Epithelial cell of esophagus (primary cell): Measurements from ENCODE around the gene DUS2.
"Not testable (repeated sequence)": the region's sequence is repeated elsewhere in the genome, so short reads cannot be mapped to it uniquely, and the experiment has no call there.

Source experiments
- DNase-seq: peaks from one replicate; pipeline ENCODE4 v3.0.0; 2010; ENCODE audit warnings: low read depth
- H3K4me3 ChIP-seq: 2 replicates; pipeline ENCODE4 v1.5.1; 2011; ENCODE audit warnings: mild to moderate bottlenecking, low read length, control low read depth
- TF ChIP-seq, protein P1 (sequence below): IDR thresholded peaks from 2 replicates; pipeline ENCODE4 v1.5.1; 2011; ENCODE audit warnings: low read depth, mild to moderate bottlenecking, low read length, control low read depth, inconsistent platforms; ENCODE audit not compliant: insufficient read depth; ENCODE audit errors: missing control alignments

The DUS2 gene

DNA sequence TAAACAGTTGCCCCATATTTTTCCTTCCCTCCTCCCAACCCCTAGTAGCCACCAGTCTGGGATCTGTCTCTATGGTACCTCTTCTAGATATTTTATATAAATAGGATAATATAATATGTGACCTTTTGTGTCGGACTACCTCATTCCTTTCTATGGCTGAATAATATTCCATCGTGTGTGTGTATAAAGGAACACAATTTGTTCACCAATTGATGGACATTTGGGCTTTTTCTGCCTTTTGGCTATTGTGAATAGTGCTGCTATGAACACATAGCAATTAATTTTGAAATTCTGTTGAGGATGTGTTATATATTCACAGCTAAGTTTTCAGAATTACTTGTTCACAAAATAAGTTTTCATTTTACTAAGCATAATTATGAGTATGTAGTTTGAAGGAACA is 64.6 kb downstream of the DUS2 start:
- TF ChIP-seq, protein P1, sequence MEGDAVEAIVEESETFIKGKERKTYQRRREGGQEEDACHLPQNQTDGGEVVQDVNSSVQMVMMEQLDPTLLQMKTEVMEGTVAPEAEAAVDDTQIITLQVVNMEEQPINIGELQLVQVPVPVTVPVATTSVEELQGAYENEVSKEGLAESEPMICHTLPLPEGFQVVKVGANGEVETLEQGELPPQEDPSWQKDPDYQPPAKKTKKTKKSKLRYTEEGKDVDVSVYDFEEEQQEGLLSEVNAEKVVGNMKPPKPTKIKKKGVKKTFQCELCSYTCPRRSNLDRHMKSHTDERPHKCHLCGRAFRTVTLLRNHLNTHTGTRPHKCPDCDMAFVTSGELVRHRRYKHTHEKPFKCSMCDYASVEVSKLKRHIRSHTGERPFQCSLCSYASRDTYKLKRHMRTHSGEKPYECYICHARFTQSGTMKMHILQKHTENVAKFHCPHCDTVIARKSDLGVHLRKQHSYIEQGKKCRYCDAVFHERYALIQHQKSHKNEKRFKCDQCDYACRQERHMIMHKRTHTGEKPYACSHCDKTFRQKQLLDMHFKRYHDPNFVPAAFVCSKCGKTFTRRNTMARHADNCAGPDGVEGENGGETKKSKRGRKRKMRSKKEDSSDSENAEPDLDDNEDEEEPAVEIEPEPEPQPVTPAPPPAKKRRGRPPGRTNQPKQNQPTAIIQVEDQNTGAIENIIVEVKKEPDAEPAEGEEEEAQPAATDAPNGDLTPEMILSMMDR: no peak
- DNase-seq: no peak
- H3K4me3 ChIP-seq: peak overlapping the region; percentile 7

DNA sequence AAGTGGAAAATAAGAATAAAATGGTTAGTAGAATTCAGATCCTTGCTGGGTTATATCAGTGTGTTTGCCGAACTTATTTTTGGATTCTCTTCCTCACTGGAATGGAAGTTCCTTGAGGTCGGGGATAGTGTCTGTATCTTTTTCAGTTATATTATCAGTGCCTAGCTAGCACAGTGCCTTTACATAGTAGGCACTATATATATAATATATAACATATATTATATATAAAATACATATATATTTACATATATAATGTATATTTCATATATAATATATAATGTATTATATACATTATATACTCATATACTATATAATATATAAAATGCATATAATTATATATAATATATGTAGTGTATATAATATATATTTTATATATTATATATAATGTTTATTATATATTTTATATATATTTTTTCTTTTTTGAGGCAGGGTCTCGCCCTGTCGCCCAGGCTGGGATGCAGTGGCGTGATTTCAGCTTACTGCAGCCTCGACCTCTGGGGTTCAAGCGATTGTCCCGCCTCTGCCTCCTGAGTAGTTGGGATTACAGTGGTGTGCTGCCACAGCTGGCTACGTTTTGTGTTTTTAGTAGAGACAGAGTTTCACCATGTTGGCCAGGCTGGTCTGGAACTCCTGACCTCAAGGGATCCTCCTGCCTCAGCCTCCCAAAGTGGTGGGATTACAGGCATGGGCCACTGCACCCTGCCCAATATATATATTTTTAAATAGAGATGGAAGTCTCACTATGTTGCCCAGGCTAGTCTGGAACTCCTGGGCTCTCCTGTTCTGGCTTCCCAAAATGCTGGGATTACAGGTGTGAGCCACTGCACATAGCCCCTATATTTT is 65.3 kb downstream of the DUS2 start:
- TF ChIP-seq, protein P1: no peak
- no peak for DNase-seq
- H3K4me3 ChIP-seq: no peak overlapping the region

DNA sequence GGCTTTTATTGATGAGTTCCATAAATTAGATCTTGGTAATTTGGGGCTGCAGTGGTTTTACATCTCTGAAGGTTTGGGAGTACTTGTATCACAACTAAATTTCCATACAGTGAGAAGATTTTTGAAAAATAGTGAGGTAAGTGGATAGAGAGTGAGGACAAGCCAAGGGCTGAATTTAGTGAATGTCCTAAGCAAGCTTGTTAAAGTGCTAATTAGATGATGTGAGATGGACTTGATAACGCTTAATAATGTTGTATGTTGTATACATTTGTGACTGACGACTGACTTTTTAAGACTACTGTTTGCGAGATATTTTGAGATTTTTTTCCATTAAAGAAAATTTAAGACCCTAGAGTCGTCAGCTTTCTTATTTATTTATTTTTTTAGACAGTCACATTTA is 66.0 kb downstream of the DUS2 start:
- no peak for DNase-seq
- no peak overlapping the region for H3K4me3 ChIP-seq
- TF ChIP-seq, protein P1: no peak

DNA sequence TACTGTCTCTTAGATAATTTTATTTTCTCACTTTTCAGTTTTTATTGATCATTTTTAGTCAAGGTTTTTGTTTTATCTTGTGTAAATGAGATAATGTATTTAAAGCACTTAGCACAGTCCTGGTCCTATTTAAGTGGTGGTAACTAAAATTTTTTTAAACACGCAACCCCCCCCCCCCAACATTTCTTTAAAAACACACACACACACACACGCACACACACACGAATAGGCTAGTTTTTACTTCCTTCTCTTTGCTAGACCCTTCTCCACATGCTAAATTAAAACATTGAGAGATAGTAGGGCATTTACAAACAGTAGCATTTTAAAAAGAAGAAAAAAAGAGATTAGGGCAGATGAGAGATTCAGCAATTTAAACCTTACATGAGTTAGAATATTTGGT is 67.0 kb downstream of the DUS2 start:
- DNase-seq: no peak
- TF ChIP-seq, protein P1: no peak
- no peak overlapping the region for H3K4me3 ChIP-seq

DNA sequence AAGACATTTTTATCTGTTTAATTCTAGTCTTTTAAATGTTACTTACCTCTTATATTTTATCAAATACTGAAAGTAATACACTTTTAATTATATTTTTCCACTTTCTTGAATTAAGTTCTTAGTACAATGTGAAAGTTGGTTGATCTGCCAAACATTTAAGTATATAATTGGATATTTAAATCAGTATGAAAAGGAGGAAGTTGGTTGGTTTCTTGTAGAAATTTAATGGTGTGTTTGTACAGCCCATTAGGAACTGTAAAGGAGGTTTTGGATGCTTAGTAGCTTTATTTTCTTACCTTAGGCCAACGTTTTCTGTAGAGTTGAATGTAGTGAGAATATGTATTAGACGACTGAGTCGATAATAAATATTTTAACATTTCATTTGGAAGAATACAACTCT is 67.4 kb downstream of the DUS2 start:
- DNase-seq: no peak
- TF ChIP-seq, protein P1: no peak
- no peak overlapping the region for H3K4me3 ChIP-seq

DNA sequence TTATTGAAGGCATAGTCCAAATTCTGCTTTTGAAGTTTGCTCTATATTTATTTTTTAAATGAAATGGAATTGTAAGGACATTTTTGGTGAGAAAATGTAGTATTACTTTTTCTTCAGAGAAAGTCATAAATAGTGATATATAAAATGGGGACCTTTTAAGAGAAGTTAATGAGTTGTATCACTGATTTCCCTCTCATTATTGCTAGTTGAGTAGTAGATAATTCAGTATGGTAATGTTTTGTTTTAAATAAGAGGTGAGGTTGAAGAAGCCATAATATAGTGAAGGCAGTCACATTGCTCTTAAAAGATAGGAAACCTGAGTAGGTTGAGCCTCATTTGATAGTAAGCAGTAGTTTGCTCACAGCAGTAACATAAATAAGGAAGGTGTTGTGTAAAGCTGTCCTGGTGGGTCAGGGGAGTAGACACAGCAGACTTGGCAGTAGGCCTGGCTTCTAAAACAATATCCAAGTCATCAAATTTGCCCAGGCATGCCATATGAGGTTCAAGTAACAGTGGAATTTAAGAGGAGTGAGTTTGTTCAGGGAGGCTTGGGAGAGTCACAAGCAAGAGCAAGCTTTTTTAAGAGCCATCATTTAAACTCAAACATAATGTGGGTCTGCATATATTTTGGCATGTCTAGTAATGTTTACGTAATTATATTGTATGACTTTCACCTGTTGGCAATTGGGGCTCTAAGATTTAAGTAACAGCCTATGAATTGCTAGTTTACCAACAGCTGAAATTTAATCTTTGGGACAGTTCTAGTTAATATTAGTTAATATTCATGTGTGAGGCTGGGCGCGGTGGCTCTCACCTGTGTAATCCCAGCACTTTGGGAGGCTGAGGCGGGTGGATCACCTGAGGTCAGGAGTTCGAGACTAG is 68.5 kb downstream of the DUS2 start:
- DNase-seq: peak; percentile 97
- TF ChIP-seq, protein P1: no peak
- no peak overlapping the region for H3K4me3 ChIP-seq

DNA sequence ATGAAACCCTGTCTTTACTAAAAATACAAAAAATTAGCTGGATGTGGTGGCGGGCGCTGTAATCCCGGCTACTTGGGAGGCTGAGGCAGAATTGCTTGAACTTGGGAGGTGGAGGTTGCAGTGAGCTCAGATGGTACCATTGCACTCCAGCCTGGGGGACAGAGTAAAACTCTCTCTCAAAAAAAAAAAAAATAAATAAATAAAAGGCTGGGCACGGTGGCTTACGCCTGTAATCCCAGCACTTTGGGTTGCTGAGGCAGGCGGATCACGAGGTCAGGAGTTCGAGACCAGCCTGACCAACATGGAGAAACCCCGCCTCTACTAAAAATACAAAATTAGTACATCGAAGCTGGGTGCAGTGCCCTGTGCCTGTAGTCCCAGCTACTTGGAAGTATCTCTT is 69.2 kb downstream of the DUS2 start:
- not testable (repeated sequence) for H3K4me3 ChIP-seq, DNase-seq
